Lung microvascular endothelial cell (primary cell): ENCODE data around the gene KLHL22. TPM values are rescaled to one million over a fixed set of nuclear protein-coding genes. Genes with fewer than 3 reads are reported as not detected.
"Not testable (repeated sequence)": the region's sequence is repeated elsewhere in the genome, so short reads cannot be mapped to it uniquely, and the experiment has no call there.

Experiments
- DNase-seq, 2 donors: peaks; one replicate each; pipeline versions ENCODE4 v3.0.0 to v3.0.0-alpha.2; 2010; ENCODE audit warnings: low read depth in 2 of 2
- total RNA-seq: library from RNA; depleted of rRNA; stranded (reverse); fragments of >200 nt; gene quantifications from 2 replicates; pipeline ENCODE4 v1.2.1, GENCODE V29; 2014

KLHL22 gene
- total RNA-seq, result 13.1 and 13.7 TPM in 2 replicates

- peak; percentile 47 to 54 for DNase-seq
These were observed at the start of gene KLHL22 for GRCh38 chr22:20494978-20495860. Gene KLHL22, minus strand, starts transcription at chr22:20495795. Its CDS starts 6,584 bp downstream, at chr22:20489211.

- not testable (repeated sequence) for DNase-seq
These were observed 49.7 kb upstream of the KLHL22 start for GRCh38 chr22:20545318-20545634.

- no peak for DNase-seq
These were observed 47.1 kb upstream of the KLHL22 start for GRCh38 chr22:20542736-20543135.

- no peak for DNase-seq
These were observed 46.5 kb upstream of the KLHL22 start for GRCh38 chr22:20542055-20542454.

GRCh38 chr22:20538875-20539274 is 43.3 kb upstream of the KLHL22 start:
- DNase-seq, result not testable (repeated sequence)

- DNase-seq, result no peak
These were observed 42.4 kb upstream of the KLHL22 start for GRCh38 chr22:20537983-20538382.

GRCh38 chr22:20537325-20537756 is 41.7 kb upstream of the KLHL22 start:
- no peak for DNase-seq

GRCh38 chr22:20536590-20537324 is 41.2 kb upstream of the KLHL22 start:
- peak in 1 of 2 donors; percentile 57 for DNase-seq

GRCh38 chr22:20533879-20534265 is 38.3 kb upstream of the KLHL22 start:
- no peak for DNase-seq

GRCh38 chr22:20533095-20533878 is 37.7 kb upstream of the KLHL22 start:
- no peak for DNase-seq

GRCh38 chr22:20532256-20532993 is 36.8 kb upstream of the KLHL22 start:
- no peak for DNase-seq

GRCh38 chr22:20531404-20532201 is 36.0 kb upstream of the KLHL22 start:
- DNase-seq, result peak; percentile 62 to 84

- DNase-seq, result no peak
These were observed 35.5 kb upstream of the KLHL22 start for GRCh38 chr22:20531154-20531403.

- peak in 1 of 2 donors; percentile 68 for DNase-seq
These were observed 35.0 kb upstream of the KLHL22 start for GRCh38 chr22:20530368-20531153.

- no peak for DNase-seq
These were observed 32.9 kb upstream of the KLHL22 start for GRCh38 chr22:20528405-20528978.

GRCh38 chr22:20526628-20527355 is 31.2 kb upstream of the KLHL22 start:
- DNase-seq, result peak in 1 of 2 donors; percentile 80

GRCh38 chr22:20526305-20526627 is 30.7 kb upstream of the KLHL22 start:
- no peak for DNase-seq

GRCh38 chr22:20525048-20525447 is 29.5 kb upstream of the KLHL22 start:
- DNase-seq, result no peak

- peak; percentile 47 to 78 for DNase-seq
These were observed 28.4 kb upstream of the KLHL22 start for GRCh38 chr22:20524004-20524481.
